Activated T-helper 2 cell treated with anti-CD3 and anti-CD28 coated beads, Interferon-gamma antibody, Interleukin-2, Interleukin-4, amounts not matched to agents 10 μg/mL and 5 μg/mL and 100 μg/mL, durations not matched to agents 14 hours and 24 hours and 36 hours (primary cell): ENCODE measurements around the gene TMC5. TPM values are rescaled to one million over a fixed set of nuclear protein-coding genes. Genes with fewer than 3 reads are reported as not detected.

Experiments used
- DNase-seq: peaks from one replicate; pipeline ENCODE4 v3.0.0; 2021; ENCODE audit warnings: low spot score
- H3K27ac Mint-ChIP-seq: one replicate; pipeline ENCODE4 v1.8.0; 2021; ENCODE audit warnings: mixed read lengths
- H3K27me3 Mint-ChIP-seq: one replicate; pipeline ENCODE4 v1.8.0; 2021; ENCODE audit warnings: low read depth, mixed read lengths
- H3K36me3 Mint-ChIP-seq: one replicate; pipeline ENCODE4 v1.8.0; 2021; ENCODE audit warnings: low read depth, mixed read lengths
- H3K4me1 Mint-ChIP-seq: one replicate; pipeline ENCODE4 v1.8.0; 2021; ENCODE audit warnings: low read depth, mixed read lengths
- H3K4me3 Mint-ChIP-seq: one replicate; pipeline ENCODE4 v1.8.0; 2021; ENCODE audit warnings: low read depth, mild to moderate bottlenecking, moderate library complexity, mixed read lengths
- H3K9me3 Mint-ChIP-seq: one replicate; pipeline ENCODE4 v1.8.0; 2021; ENCODE audit warnings: mixed read lengths
- intact Hi-C: fragments of 100-400 bp; cut with micrococcal nuclease; formaldehyde crosslinking; loops from one replicate; pipeline ENCODE4 v1.15.1; 2023
- total RNA-seq: library from RNA; stranded (reverse); gene quantifications from 2 replicates; pipeline ENCODE4 v1.2.3, GENCODE V29; 2022

TMC5 gene
- total RNA-seq, 1 donor from 2014 or later, result not detected

GRCh38 chr16:19505600-19506303 is 88.1 kb downstream of the TMC5 start:
- DNase-seq, result no peak
- no peak overlapping the region for H3K27ac Mint-ChIP-seq
- H3K4me1 Mint-ChIP-seq, result no peaks in the 10 kb centered on the region
- H3K36me3 Mint-ChIP-seq, result peaks cover 71% of the 10 kb centered on the region
- intact Hi-C loops, result no loop called here
- no peak overlapping the region for H3K4me3 Mint-ChIP-seq
- no peaks in the 10 kb centered on the region for H3K9me3 Mint-ChIP-seq
- H3K27me3 Mint-ChIP-seq, result no peaks in the 10 kb centered on the region

- DNase-seq, result no peak
- intact Hi-C loops, result no loop called here
- Mint-ChIP-seq H3K27me3 (no peaks in the 10 kb centered on the region), H3K4me3 (no peak overlapping the region), H3K36me3 (peaks cover 69% of the 10 kb centered on the region), H3K4me1 (peaks cover 2% of the 10 kb centered on the region), H3K9me3 (no peaks in the 10 kb centered on the region), H3K27ac (no peak overlapping the region)
These were observed 89.3 kb downstream of the TMC5 start for GRCh38 chr16:19506965-19507364.

GRCh38 chr16:19507867-19508266 is 90.2 kb downstream of the TMC5 start:
- Mint-ChIP-seq H3K4me3 (no peak overlapping the region), H3K9me3 (no peaks in the 10 kb centered on the region), H3K36me3 (peaks cover 71% of the 10 kb centered on the region), H3K27me3 (no peaks in the 10 kb centered on the region), H3K4me1 (peaks cover 2% of the 10 kb centered on the region), H3K27ac (no peak overlapping the region)
- intact Hi-C loops, result no loop called here
- DNase-seq, result no peak

- no peaks in the 10 kb centered on the region for H3K9me3 Mint-ChIP-seq
- DNase-seq, result no peak
- H3K27ac Mint-ChIP-seq, result no peak overlapping the region
- H3K27me3 Mint-ChIP-seq, result no peaks in the 10 kb centered on the region
- peaks cover 66% of the 10 kb centered on the region for H3K36me3 Mint-ChIP-seq
- H3K4me1 Mint-ChIP-seq, result peaks cover 30% of the 10 kb centered on the region
- intact Hi-C loops, result no loop called here
- H3K4me3 Mint-ChIP-seq, result no peak overlapping the region
These were observed 94.6 kb downstream of the TMC5 start for GRCh38 chr16:19512297-19512696.

GRCh38 chr16:19513377-19514053 is 95.8 kb downstream of the TMC5 start:
- peaks cover 64% of the 10 kb centered on the region for H3K36me3 Mint-ChIP-seq
- no peak overlapping the region for H3K4me3 Mint-ChIP-seq
- peaks cover 38% of the 10 kb centered on the region for H3K4me1 Mint-ChIP-seq
- intact Hi-C loops, result no loop called here
- no peaks in the 10 kb centered on the region for H3K9me3 Mint-ChIP-seq
- DNase-seq, result no peak
- H3K27me3 Mint-ChIP-seq, result no peaks in the 10 kb centered on the region
- no peak overlapping the region for H3K27ac Mint-ChIP-seq

- DNase-seq, result no peak
- Mint-ChIP-seq H3K27ac (no peak overlapping the region), H3K36me3 (peaks cover 64% of the 10 kb centered on the region), H3K4me3 (no peak overlapping the region), H3K4me1 (peaks cover 54% of the 10 kb centered on the region), H3K9me3 (no peaks in the 10 kb centered on the region), H3K27me3 (no peaks in the 10 kb centered on the region)
- intact Hi-C loops, result no loop called here
These were observed 98.1 kb downstream of the TMC5 start for GRCh38 chr16:19515757-19516156.

GRCh38 chr16:19517424-19518089 is 99.9 kb downstream of the TMC5 start:
- Mint-ChIP-seq H3K4me1 (peaks cover 62% of the 10 kb centered on the region), H3K4me3 (peak overlapping the region; percentile 46), H3K36me3 (peaks cover 53% of the 10 kb centered on the region), H3K27me3 (no peaks in the 10 kb centered on the region), H3K27ac (peak overlapping the region; percentile 80), H3K9me3 (no peaks in the 10 kb centered on the region)
- DNase-seq, result no peak
- intact Hi-C loops, result no loop called here

- H3K9me3 Mint-ChIP-seq, result no peaks in the 10 kb centered on the region
- intact Hi-C loops, result no loop called here
- no peak overlapping the region for H3K4me3 Mint-ChIP-seq
- H3K4me1 Mint-ChIP-seq, result peaks cover 60% of the 10 kb centered on the region
- peaks cover 45% of the 10 kb centered on the region for H3K36me3 Mint-ChIP-seq
- DNase-seq, result no peak
- H3K27me3 Mint-ChIP-seq, result no peaks in the 10 kb centered on the region
- no peak overlapping the region for H3K27ac Mint-ChIP-seq
These were observed 100.7 kb downstream of the TMC5 start for GRCh38 chr16:19518388-19518787.

- H3K4me1 Mint-ChIP-seq, result peaks cover 56% of the 10 kb centered on the region
- peaks cover 37% of the 10 kb centered on the region for H3K36me3 Mint-ChIP-seq
- no peaks in the 10 kb centered on the region for H3K27me3 Mint-ChIP-seq
These were observed 103.2 kb downstream of the TMC5 start for GRCh38 chr16:19520861-19521331.

GRCh38 chr16:19521471-19522396 is 104.1 kb downstream of the TMC5 start, which contains the start of gene GDE1:
GDE1 (minus strand) TSS chr16:19522098; CDS start chr16:19521964, 134 bp downstream.
- H3K27ac Mint-ChIP-seq, result peak within 1 kb of the TSS; percentile 90

More at GRCh38 chr16:19520861-19521331, 103.2 kb downstream of the TMC5 start:
- peak overlapping the region; percentile 97 for H3K4me3 Mint-ChIP-seq
- DNase-seq, result no peak
- intact Hi-C loops, result loop anchor here (5.0 kb wide), 5 partner anchors 139 to 719 kb away; partner anchors contain the start of gene ARL6IP1
- peak overlapping the region; percentile 90 for H3K27ac Mint-ChIP-seq
- no peaks in the 10 kb centered on the region for H3K9me3 Mint-ChIP-seq

GRCh38 chr16:19522397-19522732 is 104.7 kb downstream of the TMC5 start:
- Mint-ChIP-seq H3K36me3 (peaks cover 22% of the 10 kb centered on the region), H3K4me1 (peaks cover 51% of the 10 kb centered on the region), H3K9me3 (no peaks in the 10 kb centered on the region), H3K4me3 (peak overlapping the region; percentile 97), H3K27me3 (no peaks in the 10 kb centered on the region), H3K27ac (peak overlapping the region; percentile 90)
- intact Hi-C loops, result loop anchor here (1.0 to 5.0 kb wide), 6 partner anchors 140 to 720 kb away; partner anchors contain the start of genes ARL6IP1 and COQ7
- DNase-seq, result no peak

More at GRCh38 chr16:19521471-19522396, 104.1 kb downstream of the TMC5 start, which contains the start of gene GDE1:
- peak; percentile 90 for DNase-seq
- Mint-ChIP-seq H3K27me3 (no peaks in the 10 kb centered on the region), H3K4me1 (peaks cover 54% of the 10 kb centered on the region), H3K9me3 (no peaks in the 10 kb centered on the region), H3K36me3 (peaks cover 28% of the 10 kb centered on the region), H3K4me3 (peak within 1 kb of the TSS; percentile 97)
- intact Hi-C loops, result loop anchor here (1.0 to 5.0 kb wide), 6 partner anchors 139 to 719 kb away; partner anchors contain the start of genes ARL6IP1 and COQ7

GRCh38 chr16:19522760-19523159 is 105.1 kb downstream of the TMC5 start:
- H3K36me3 Mint-ChIP-seq, result peaks cover 21% of the 10 kb centered on the region
- DNase-seq, result no peak
- intact Hi-C loops, result loop anchor here (1.0 to 5.0 kb wide), 7 partner anchors 33 to 720 kb away; partner anchors contain the start of genes ARL6IP1, COQ7 and VPS35L
- H3K27me3 Mint-ChIP-seq, result no peaks in the 10 kb centered on the region
- H3K27ac Mint-ChIP-seq, result no peak overlapping the region
- peaks cover 49% of the 10 kb centered on the region for H3K4me1 Mint-ChIP-seq
- H3K4me3 Mint-ChIP-seq, result peak overlapping the region; percentile 97
- H3K9me3 Mint-ChIP-seq, result no peaks in the 10 kb centered on the region
